KMS-11 (cell line): ENCODE results near the gene RAB31.

Experiments
- H2AFZ ChIP-seq: fragments of 200-600 bp; sonication (generic); 2 replicates; pipeline ENCODE4 v1.6.1; 2016; ENCODE audit warnings: antibody characterized with exemption, mixed run types, low read depth
- H3K27ac ChIP-seq: fragments of 200-600 bp; sonication (generic); 2 replicates; pipeline ENCODE4 v1.6.1; 2016; ENCODE audit warnings: mild to moderate bottlenecking, mixed run types
- H3K27me3 ChIP-seq: fragments of 200-600 bp; sonication (generic); 2 replicates; pipeline ENCODE4 v1.6.1; 2017; ENCODE audit warnings: mild to moderate bottlenecking, low read depth, mixed run types, moderate library complexity; ENCODE audit not compliant: insufficient read depth
- H3K36me3 ChIP-seq: fragments of 200-600 bp; sonication (generic); 2 replicates; pipeline ENCODE4 v1.6.1; 2017; ENCODE audit warnings: mild to moderate bottlenecking, mixed run types; ENCODE audit not compliant: insufficient read depth
- H3K4me1 ChIP-seq: fragments of 200-600 bp; sonication (generic); 2 replicates; pipeline ENCODE4 v1.6.1; 2016; ENCODE audit warnings: mild to moderate bottlenecking, low read depth, mixed run types; ENCODE audit not compliant: poor library complexity, severe bottlenecking
- H3K4me2 ChIP-seq: fragments of 200-600 bp; sonication (generic); 2 replicates; pipeline ENCODE4 v1.7.0; 2016; ENCODE audit warnings: mild to moderate bottlenecking, mixed run types
- H3K4me3 ChIP-seq: fragments of 200-600 bp; sonication (generic); IDR thresholded peaks from 2 replicates; pipeline ENCODE4 v1.6.1; 2017; ENCODE audit warnings: low read depth, low read length, mixed read lengths; ENCODE audit not compliant: insufficient read depth
- H3K79me2 ChIP-seq: fragments of 200-600 bp; sonication (generic); 2 replicates; pipeline ENCODE4 v1.6.1; 2016; ENCODE audit warnings: low read depth, mixed run types; ENCODE audit not compliant: insufficient read depth
- H3K9ac ChIP-seq: fragments of 200-600 bp; sonication (generic); 2 replicates; pipeline ENCODE4 v1.6.1; 2016; ENCODE audit warnings: mild to moderate bottlenecking, mixed run types
- H4K20me1 ChIP-seq: fragments of 200-600 bp; sonication (generic); 2 replicates; pipeline ENCODE4 v1.6.1; 2016; ENCODE audit warnings: mild to moderate bottlenecking, mixed run types; ENCODE audit not compliant: insufficient read depth
- CTCF ChIP-seq: fragments of 200-600 bp; sonication (generic); conservative IDR thresholded peaks from 2 replicates; pipeline ENCODE4 v1.6.1; 2017; ENCODE audit warnings: low read depth, mild to moderate bottlenecking, antibody characterized with exemption, low read length, moderate library complexity, mixed read lengths

RAB31 gene

GRCh38 chr18:9828506-9829396 is 120.7 kb downstream of the RAB31 start:
- no peaks in the 10 kb centered on the region for H4K20me1 ChIP-seq
- no peak overlapping the region for H3K4me2 ChIP-seq
- H3K4me3 ChIP-seq, result no peak overlapping the region
- no peaks in the 10 kb centered on the region for H3K27me3 ChIP-seq
- H3K9ac ChIP-seq, result no peak overlapping the region
- peaks cover 5% of the 10 kb centered on the region for H3K4me1 ChIP-seq
- H3K36me3 ChIP-seq, result no peaks in the 10 kb centered on the region
- TF ChIP-seq CTCF, result no peak
- H3K27ac ChIP-seq, result no peak overlapping the region
- H3K79me2 ChIP-seq, result no peaks in the 10 kb centered on the region
- H2AFZ ChIP-seq, result no peak overlapping the region

GRCh38 chr18:9829397-9829712 is 121.3 kb downstream of the RAB31 start:
- no peak for TF ChIP-seq CTCF
- Histone ChIP-seq H3K79me2 (no peaks in the 10 kb centered on the region), H3K36me3 (no peaks in the 10 kb centered on the region), H3K27me3 (no peaks in the 10 kb centered on the region), H3K9ac (no peak overlapping the region), H4K20me1 (no peaks in the 10 kb centered on the region), H3K4me3 (no peak overlapping the region), H3K27ac (no peak overlapping the region), H3K4me2 (no peak overlapping the region), H2AFZ (no peak overlapping the region), H3K4me1 (peaks cover 5% of the 10 kb centered on the region)

GRCh38 chr18:9831036-9831722 is 123.1 kb downstream of the RAB31 start:
- Histone ChIP-seq H3K4me1 (no peaks in the 10 kb centered on the region), H3K27me3 (no peaks in the 10 kb centered on the region), H4K20me1 (no peaks in the 10 kb centered on the region), H2AFZ (no peak overlapping the region), H3K27ac (no peak overlapping the region), H3K79me2 (no peaks in the 10 kb centered on the region), H3K9ac (no peak overlapping the region), H3K4me3 (no peak overlapping the region), H3K36me3 (no peaks in the 10 kb centered on the region), H3K4me2 (no peak overlapping the region)
- TF ChIP-seq CTCF, result no peak

GRCh38 chr18:9831723-9832199 is 123.7 kb downstream of the RAB31 start:
- no peak for TF ChIP-seq CTCF
- Histone ChIP-seq H3K4me1 (no peaks in the 10 kb centered on the region), H4K20me1 (no peaks in the 10 kb centered on the region), H3K9ac (no peak overlapping the region), H3K27me3 (no peaks in the 10 kb centered on the region), H3K4me3 (no peak overlapping the region), H2AFZ (no peak overlapping the region), H3K36me3 (no peaks in the 10 kb centered on the region), H3K4me2 (no peak overlapping the region), H3K79me2 (no peaks in the 10 kb centered on the region), H3K27ac (no peak overlapping the region)
